Measurements from ENCODE around the gene COMT. TPM values are rescaled to one million over a fixed set of nuclear protein-coding genes. Genes with fewer than 3 reads are reported as not detected.

Gene COMT
- total and polyA plus RNA-seq, 2 experiments from 2014 or later = 490 to 508 TPM

DNA sequence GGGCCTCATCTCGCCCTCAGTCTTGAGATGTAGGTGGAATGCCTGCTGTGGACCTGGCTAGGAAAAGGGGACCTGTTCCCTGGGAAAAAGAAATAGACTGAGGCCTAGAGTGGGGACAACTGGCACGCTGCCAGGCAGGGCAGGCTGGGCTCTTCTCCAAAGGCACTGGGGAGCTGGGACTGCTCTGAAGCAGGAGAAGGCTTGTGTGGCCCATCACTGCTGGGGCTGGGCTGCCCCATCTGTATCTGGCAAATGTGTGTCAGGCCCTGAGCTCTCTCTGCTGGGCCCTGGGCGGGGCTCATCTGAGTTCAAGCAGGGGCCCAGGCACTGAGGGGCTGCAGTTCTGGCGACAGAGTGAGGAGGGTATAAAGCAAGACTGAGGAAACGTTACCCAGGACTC lies 42.2 kb downstream of the COMT start:
- peak overlapping the region; percentile 61 for H3K9ac ChIP-seq
- no peaks in the 10 kb centered on the region for H3F3A ChIP-seq (ENCODE audit: insufficient read depth)
- WGBS, 2 experiments (ENCODE audit: low coverage in 1 of 2, low lambda C conversion rate in 2 of 2, missing lambda C conversion rate in 2 of 2) = 64 to 68% methylated on average over 5 of the region's 5 CpGs
- H3K9me2 ChIP-seq (ENCODE audit: insufficient read depth) = no peaks in the 10 kb centered on the region
- peak; percentile 25 for DNase-seq
- no peaks in the 10 kb centered on the region for H3K27me3 ChIP-seq (replicated peaks; ENCODE audit: insufficient read depth)
- in situ Hi-C loops (cut with MboI) = loop anchor here (25.0 kb wide), 1 partner anchor 304 kb away; no protein-coding TSS in a partner anchor
- no peaks in the 10 kb centered on the region for H3K36me3 ChIP-seq (ENCODE audit: low read depth)
- H3K79me2 ChIP-seq (ENCODE audit: insufficient read depth) = no peaks in the 10 kb centered on the region
- H4K20me1 ChIP-seq (ENCODE audit: insufficient read depth) = no peaks in the 10 kb centered on the region
- H3K4me3 ChIP-seq = no peak overlapping the region
- peaks cover 7% of the 10 kb centered on the region for H3K4me1 ChIP-seq (ENCODE audit: insufficient read depth)
- no peak overlapping the region for H2AFZ ChIP-seq
- TF ChIP-seq EZH2phosphoT487 (IDR thresholded peaks at IDR 0.05; ENCODE audit: insufficient read depth, low read depth) = no peak
- no peak for TF ChIP-seq EZH2 (IDR thresholded peaks at IDR 0.05; ENCODE audit: insufficient read depth, poor library complexity, severe bottlenecking)
- H3K4me2 ChIP-seq (ENCODE audit: unreplicated experiment) = no peak overlapping the region
- H3K27ac ChIP-seq = no peak overlapping the region
- no peaks in the 10 kb centered on the region for H3K9me3 ChIP-seq (ENCODE audit: low read depth)

DNA sequence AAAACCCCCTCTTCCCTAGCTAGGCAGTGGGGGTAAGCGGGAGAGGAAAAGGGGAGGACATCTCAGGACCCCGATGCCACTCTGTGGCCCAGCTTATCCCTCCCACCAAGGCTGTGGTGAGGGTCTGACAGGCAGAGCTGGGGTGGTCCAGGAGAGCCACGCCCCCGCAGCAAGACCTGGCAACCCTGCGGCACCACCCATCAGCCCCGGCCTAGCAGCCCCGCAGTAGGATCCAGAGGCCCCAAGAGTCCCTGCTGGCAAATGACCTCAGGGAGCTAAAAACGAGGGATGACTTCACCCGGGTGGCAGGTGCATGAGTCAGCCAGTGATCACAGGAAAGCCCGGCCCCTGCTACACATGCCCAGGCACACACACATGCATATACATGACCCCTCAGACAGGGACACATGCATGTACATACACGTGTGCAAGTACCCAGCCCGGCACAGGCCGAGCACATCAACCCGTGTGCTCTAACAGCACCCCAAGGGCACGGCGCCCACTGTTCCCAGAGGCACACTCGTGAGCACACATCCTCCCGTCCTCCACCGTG lies 42.7 kb downstream of the COMT start:
- H2AFZ ChIP-seq = no peak overlapping the region
- TF ChIP-seq EZH2 (IDR thresholded peaks at IDR 0.05; ENCODE audit: insufficient read depth, poor library complexity, severe bottlenecking) (no peak), EZH2phosphoT487 (IDR thresholded peaks at IDR 0.05; ENCODE audit: insufficient read depth, low read depth) (no peak)
- H3K4me2 ChIP-seq (ENCODE audit: unreplicated experiment) = no peak overlapping the region
- WGBS, 2 experiments (ENCODE audit: low coverage in 1 of 2, low lambda C conversion rate in 2 of 2, missing lambda C conversion rate in 2 of 2) = 51 to 57% methylated on average over 17 to 19 of the region's 19 CpGs
- peak overlapping the region; percentile 61 for H3K9ac ChIP-seq
- in situ Hi-C loops (cut with MboI) = loop anchor here (25.0 kb wide), 1 partner anchor 303 kb away; no protein-coding TSS in a partner anchor
- no peaks in the 10 kb centered on the region for H3K27me3 ChIP-seq (replicated peaks; ENCODE audit: insufficient read depth)
- no peaks in the 10 kb centered on the region for H3F3A ChIP-seq (ENCODE audit: insufficient read depth)
- H3K27ac ChIP-seq = no peak overlapping the region
- no peaks in the 10 kb centered on the region for H3K36me3 ChIP-seq (ENCODE audit: low read depth)
- no peaks in the 10 kb centered on the region for H4K20me1 ChIP-seq (ENCODE audit: insufficient read depth)
- no peaks in the 10 kb centered on the region for H3K9me2 ChIP-seq (ENCODE audit: insufficient read depth)
- H3K79me2 ChIP-seq (ENCODE audit: insufficient read depth) = no peaks in the 10 kb centered on the region
- H3K4me3 ChIP-seq = no peak overlapping the region
- DNase-seq = peak; percentile 90
- H3K9me3 ChIP-seq (ENCODE audit: low read depth) = no peaks in the 10 kb centered on the region
- H3K4me1 ChIP-seq (ENCODE audit: insufficient read depth) = peaks cover 7% of the 10 kb centered on the region

DNA sequence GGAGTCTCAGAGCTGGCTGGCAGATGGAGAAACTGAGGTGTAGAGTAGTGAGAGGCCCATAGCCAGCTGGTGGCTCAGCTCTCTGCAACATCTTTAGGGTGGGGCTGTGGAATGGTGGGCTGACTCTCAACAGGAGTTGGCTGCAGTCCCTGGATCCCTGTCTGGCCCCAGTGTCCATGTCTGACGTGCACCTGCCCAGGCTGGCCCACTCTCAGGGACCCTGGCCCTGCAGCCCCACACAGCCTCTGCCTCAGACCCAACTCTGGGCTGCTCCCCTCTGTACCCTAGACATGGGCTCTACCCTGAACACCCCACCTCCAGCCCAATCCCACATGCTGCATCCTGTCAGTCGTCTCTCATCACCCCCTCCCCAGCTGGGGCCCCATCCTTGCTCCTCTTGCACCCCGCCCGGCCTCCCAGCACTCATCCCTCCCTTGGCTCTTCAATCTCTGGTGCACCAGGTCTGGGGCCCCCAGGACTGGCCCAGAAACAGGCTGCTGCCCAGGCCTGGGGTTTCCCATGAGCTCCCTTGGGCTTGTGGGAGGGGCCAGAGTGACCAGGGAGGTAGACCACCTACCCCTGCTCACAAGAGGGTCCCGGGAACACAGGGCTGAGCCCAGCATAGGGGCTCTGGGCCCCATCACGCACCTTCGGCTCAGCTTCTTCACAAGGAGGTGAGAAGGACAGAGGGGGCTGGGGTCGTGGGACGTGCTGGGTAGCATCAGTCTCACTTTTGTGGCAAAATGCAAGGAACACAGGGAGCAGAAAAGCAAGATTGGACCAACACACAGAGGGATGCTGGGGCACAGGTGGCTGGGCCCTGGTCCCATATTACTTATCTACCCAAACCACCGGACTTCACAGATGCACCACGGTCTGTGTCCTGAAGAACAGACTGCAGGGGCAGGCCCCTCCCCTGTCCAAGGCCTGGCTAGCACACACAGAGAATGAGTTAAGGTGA lies 43.6 kb downstream of the COMT start:
- no peaks in the 10 kb centered on the region for H3K79me2 ChIP-seq (ENCODE audit: insufficient read depth)
- H3K9me2 ChIP-seq (ENCODE audit: insufficient read depth) = no peaks in the 10 kb centered on the region
- H3K36me3 ChIP-seq (ENCODE audit: low read depth) = no peaks in the 10 kb centered on the region
- no peak for DNase-seq
- TF ChIP-seq EZH2 (IDR thresholded peaks at IDR 0.05; ENCODE audit: insufficient read depth, poor library complexity, severe bottlenecking) (no peak), EZH2phosphoT487 (IDR thresholded peaks at IDR 0.05; ENCODE audit: insufficient read depth, low read depth) (no peak)
- H3F3A ChIP-seq (ENCODE audit: insufficient read depth) = no peaks in the 10 kb centered on the region
- H3K27me3 ChIP-seq (replicated peaks; ENCODE audit: insufficient read depth) = no peaks in the 10 kb centered on the region
- no peaks in the 10 kb centered on the region for H3K9me3 ChIP-seq (ENCODE audit: low read depth)
- in situ Hi-C loops (cut with MboI) = loop anchor here (25.0 kb wide), 1 partner anchor 302 kb away; no protein-coding TSS in a partner anchor
- no peak overlapping the region for H2AFZ ChIP-seq
- H3K4me3 ChIP-seq = no peak overlapping the region
- H3K4me2 ChIP-seq (ENCODE audit: unreplicated experiment) = no peak overlapping the region
- H3K27ac ChIP-seq = no peak overlapping the region
- 88 to 90% methylated on average over 11 of the region's 11 CpGs for WGBS, 2 experiments (ENCODE audit: low coverage in 1 of 2, low lambda C conversion rate in 2 of 2, missing lambda C conversion rate in 2 of 2)
- H3K9ac ChIP-seq = no peak overlapping the region
- H4K20me1 ChIP-seq (ENCODE audit: insufficient read depth) = no peaks in the 10 kb centered on the region
- H3K4me1 ChIP-seq (ENCODE audit: insufficient read depth) = peaks cover 7% of the 10 kb centered on the region

DNA sequence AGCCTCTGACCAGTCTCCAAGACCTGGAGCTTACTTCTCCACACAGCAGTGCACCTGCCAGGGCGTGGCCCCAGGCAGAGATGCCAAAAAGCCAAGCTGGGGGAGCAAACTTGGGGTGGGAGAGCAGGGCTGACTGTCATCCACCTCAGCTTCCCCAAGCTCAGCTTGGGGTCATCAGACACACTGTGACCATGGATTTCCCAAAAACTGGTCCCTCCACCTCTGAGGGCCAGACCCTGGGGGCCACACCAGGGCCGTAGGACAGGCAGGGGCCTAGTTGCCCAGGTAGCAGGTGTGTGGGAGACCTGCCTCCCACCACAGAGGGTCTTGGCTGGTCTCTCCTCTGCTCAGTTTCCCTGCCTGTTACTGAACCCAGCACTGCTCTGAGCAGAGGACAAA lies 44.4 kb downstream of the COMT start:
- no peak for DNase-seq
- no peaks in the 10 kb centered on the region for H3K9me3 ChIP-seq (ENCODE audit: low read depth)
- peak overlapping the region; percentile 89 for H3K4me2 ChIP-seq (ENCODE audit: unreplicated experiment)
- TF ChIP-seq EZH2phosphoT487 (IDR thresholded peaks at IDR 0.05; ENCODE audit: insufficient read depth, low read depth) = no peak
- H3K4me1 ChIP-seq (ENCODE audit: insufficient read depth) = peaks cover 7% of the 10 kb centered on the region
- peak overlapping the region; percentile 82; the same call in 1 of the 2 replicates for H2AFZ ChIP-seq
- H3K36me3 ChIP-seq (ENCODE audit: low read depth) = no peaks in the 10 kb centered on the region
- peak overlapping the region; percentile 77; the same call in 1 of the 2 replicates for H3K4me3 ChIP-seq
- WGBS, 2 experiments (ENCODE audit: low coverage in 1 of 2, low lambda C conversion rate in 2 of 2, missing lambda C conversion rate in 2 of 2) = 53 to 68% methylated on average over 2 of the region's 2 CpGs
- no peaks in the 10 kb centered on the region for H3K9me2 ChIP-seq (ENCODE audit: insufficient read depth)
- no peaks in the 10 kb centered on the region for H3K79me2 ChIP-seq (ENCODE audit: insufficient read depth)
- H3K27me3 ChIP-seq (replicated peaks; ENCODE audit: insufficient read depth) = no peaks in the 10 kb centered on the region
- H3K27ac ChIP-seq = no peak overlapping the region
- no peaks in the 10 kb centered on the region for H3F3A ChIP-seq (ENCODE audit: insufficient read depth)
- H3K9ac ChIP-seq = peak overlapping the region; percentile 73; the same call in 1 of the 2 replicates
- H4K20me1 ChIP-seq (ENCODE audit: insufficient read depth) = no peaks in the 10 kb centered on the region
- in situ Hi-C loops (cut with MboI) = loop anchor here (25.0 kb wide), 1 partner anchor 301 kb away; no protein-coding TSS in a partner anchor
